HepG2 (cell line): ENCODE results near the gene DRAP1. TPM values are rescaled to one million over a fixed set of nuclear protein-coding genes. Genes with fewer than 3 reads are reported as not detected.

Experiments
- AGO2 ChIP-seq: fragments of 200-400 bp; formaldehyde crosslinking; optimal IDR thresholded peaks from 2 replicates; pipeline ENCODE3; 2017; ENCODE audit warnings: mild to moderate bottlenecking, low read depth, low read length, moderate library complexity
- ATF7-NPFF ChIP-seq: sonication (generic); formaldehyde crosslinking; IDR thresholded peaks from 2 replicates; pipeline ENCODE4 v1.8.1; 2023; ENCODE audit warnings: mild to moderate bottlenecking, low read depth, missing genetic modification reagents, moderate library complexity
- TCF12 ChIP-seq, 2 experiments: fragments of 450-650 bp in 1 of 2; sonication (generic) in 1 of 2; formaldehyde crosslinking in 1 of 2; IDR thresholded peaks; 2 replicates each; pipeline versions ENCODE4 v1.6.1 to v1.8.0; 2017 to 2022; ENCODE audit warnings: antibody characterized with exemption in 1 of 2, mild to moderate bottlenecking in 1 of 2, missing genetic modification reagents in 1 of 2, moderate library complexity in 1 of 2
- XRCC5 ChIP-seq: fragments of 200-400 bp; formaldehyde crosslinking; optimal IDR thresholded peaks from 2 replicates; pipeline ENCODE3; 2017; ENCODE audit warnings: mild to moderate bottlenecking, low read length
- ZNF3 ChIP-seq: IDR thresholded peaks from 2 replicates; pipeline ENCODE4 v1.7.0; 2017; ENCODE audit warnings: inconsistent platforms
- ZNF768 ChIP-seq: sonication (generic); formaldehyde crosslinking; IDR thresholded peaks from 2 replicates; pipeline ENCODE4 v1.4.0; 2020; ENCODE audit warnings: missing genetic modification reagents
- polyA plus RNA-seq, 8 experiments: library from polyadenylated mRNA; depleted of rRNA in 3 of 8; stranded (reverse) in 7 of 8; unstranded in 1 of 8; fragments of >200 nt; fragmentation: Illumina TruSeq in 4 of 8; extraction: Trizol in 4 of 8; gene quantifications; 2 replicates each; pipeline versions ENCODE4 v1.2.1 to v1.2.3, GENCODE V29; 2011 to 2016; ENCODE audit warnings: low read depth in 4 of 8, missing spikeins in 1 of 8, mixed read lengths in 1 of 8; ENCODE audit not compliant: insufficient read depth in 1 of 8
- total RNA-seq, 5 experiments: library from RNA; depleted of rRNA; stranded (reverse); fragments of >200 nt; fragmentation: Illumina TruSeq; extraction: Trizol; gene quantifications; 2 replicates each; pipeline ENCODE4 v1.2.3, GENCODE V29; 2016; ENCODE audit warnings: low read depth in 1 of 5
- TF ChIP-seq, protein P1 (sequence below): sonication (generic); formaldehyde crosslinking; IDR thresholded peaks from 2 replicates; pipeline ENCODE4 v1.5.1; 2020; ENCODE audit warnings: mild to moderate bottlenecking, missing genetic modification reagents, borderline replicate concordance
- TF ChIP-seq, protein P2 (sequence below): sonication (generic); formaldehyde crosslinking; IDR thresholded peaks from 2 replicates; pipeline ENCODE4 v1.4.0; 2020; ENCODE audit warnings: mild to moderate bottlenecking, missing genetic modification reagents
- TF ChIP-seq, protein P3 (sequence below): sonication (generic); formaldehyde crosslinking; IDR thresholded peaks from 2 replicates; pipeline ENCODE4 v1.4.0; 2020; ENCODE audit warnings: mild to moderate bottlenecking, missing genetic modification reagents

Gene DRAP1
- total and polyA plus RNA-seq, 2 of the 13 experiments (the other 11 are each of a cell fraction or from before 2014, with no cell fraction given) = 46.8 to 52.3 TPM

DNA sequence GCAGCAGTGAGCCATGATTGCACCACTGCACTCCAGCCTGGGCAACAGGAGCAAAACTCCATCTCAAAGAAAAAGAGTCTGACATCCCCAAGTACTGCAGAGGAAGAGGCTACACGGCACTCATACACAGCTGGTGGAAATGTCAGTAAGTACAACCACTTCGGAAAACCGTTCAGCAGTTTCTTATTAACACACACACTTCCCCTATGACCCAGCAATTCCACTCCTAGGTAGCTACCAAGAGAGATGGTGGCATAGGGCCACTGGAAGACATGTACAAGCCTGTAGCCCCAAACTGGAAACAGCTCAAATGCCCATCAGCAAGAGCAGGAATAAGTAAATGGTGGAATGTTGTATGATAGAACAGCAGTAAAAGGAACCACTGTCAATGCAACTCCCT, 3.3 kb downstream of the DRAP1 start (continued):
- TF ChIP-seq, protein P1, sequence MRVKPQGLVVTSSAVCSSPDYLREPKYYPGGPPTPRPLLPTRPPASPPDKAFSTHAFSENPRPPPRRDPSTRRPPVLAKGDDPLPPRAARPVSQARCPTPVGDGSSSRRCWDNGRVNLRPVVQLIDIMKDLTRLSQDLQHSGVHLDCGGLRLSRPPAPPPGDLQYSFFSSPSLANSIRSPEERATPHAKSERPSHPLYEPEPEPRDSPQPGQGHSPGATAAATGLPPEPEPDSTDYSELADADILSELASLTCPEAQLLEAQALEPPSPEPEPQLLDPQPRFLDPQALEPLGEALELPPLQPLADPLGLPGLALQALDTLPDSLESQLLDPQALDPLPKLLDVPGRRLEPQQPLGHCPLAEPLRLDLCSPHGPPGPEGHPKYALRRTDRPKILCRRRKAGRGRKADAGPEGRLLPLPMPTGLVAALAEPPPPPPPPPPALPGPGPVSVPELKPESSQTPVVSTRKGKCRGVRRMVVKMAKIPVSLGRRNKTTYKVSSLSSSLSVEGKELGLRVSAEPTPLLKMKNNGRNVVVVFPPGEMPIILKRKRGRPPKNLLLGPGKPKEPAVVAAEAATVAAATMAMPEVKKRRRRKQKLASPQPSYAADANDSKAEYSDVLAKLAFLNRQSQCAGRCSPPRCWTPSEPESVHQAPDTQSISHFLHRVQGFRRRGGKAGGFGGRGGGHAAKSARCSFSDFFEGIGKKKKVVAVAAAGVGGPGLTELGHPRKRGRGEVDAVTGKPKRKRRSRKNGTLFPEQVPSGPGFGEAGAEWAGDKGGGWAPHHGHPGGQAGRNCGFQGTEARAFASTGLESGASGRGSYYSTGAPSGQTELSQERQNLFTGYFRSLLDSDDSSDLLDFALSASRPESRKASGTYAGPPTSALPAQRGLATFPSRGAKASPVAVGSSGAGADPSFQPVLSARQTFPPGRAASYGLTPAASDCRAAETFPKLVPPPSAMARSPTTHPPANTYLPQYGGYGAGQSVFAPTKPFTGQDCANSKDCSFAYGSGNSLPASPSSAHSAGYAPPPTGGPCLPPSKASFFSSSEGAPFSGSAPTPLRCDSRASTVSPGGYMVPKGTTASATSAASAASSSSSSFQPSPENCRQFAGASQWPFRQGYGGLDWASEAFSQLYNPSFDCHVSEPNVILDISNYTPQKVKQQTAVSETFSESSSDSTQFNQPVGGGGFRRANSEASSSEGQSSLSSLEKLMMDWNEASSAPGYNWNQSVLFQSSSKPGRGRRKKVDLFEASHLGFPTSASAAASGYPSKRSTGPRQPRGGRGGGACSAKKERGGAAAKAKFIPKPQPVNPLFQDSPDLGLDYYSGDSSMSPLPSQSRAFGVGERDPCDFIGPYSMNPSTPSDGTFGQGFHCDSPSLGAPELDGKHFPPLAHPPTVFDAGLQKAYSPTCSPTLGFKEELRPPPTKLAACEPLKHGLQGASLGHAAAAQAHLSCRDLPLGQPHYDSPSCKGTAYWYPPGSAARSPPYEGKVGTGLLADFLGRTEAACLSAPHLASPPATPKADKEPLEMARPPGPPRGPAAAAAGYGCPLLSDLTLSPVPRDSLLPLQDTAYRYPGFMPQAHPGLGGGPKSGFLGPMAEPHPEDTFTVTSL (CRISPR knock-in tag) = no peak
- TF ChIP-seq ZNF3 (CRISPR knock-in tag) = no peak
- no peak for TF ChIP-seq TCF12 (IDR thresholded peaks at IDR 0.05)
- no peak for TF ChIP-seq TCF12 (CRISPR knock-in tag; IDR thresholded peaks at IDR 0.05)
- no peak for TF ChIP-seq XRCC5
- TF ChIP-seq ZNF768 (CRISPR knock-in tag) = no peak
- TF ChIP-seq, protein P2, sequence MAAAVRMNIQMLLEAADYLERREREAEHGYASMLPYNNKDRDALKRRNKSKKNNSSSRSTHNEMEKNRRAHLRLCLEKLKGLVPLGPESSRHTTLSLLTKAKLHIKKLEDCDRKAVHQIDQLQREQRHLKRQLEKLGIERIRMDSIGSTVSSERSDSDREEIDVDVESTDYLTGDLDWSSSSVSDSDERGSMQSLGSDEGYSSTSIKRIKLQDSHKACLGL (CRISPR knock-in tag) = no peak
- TF ChIP-seq ATF7-NPFF (CRISPR knock-in tag) = no peak
- TF ChIP-seq AGO2 = no peak
- TF ChIP-seq, protein P3, sequence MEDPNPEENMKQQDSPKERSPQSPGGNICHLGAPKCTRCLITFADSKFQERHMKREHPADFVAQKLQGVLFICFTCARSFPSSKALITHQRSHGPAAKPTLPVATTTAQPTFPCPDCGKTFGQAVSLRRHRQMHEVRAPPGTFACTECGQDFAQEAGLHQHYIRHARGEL (CRISPR knock-in tag) = no peak
- TF ChIP-seq, all 625 proteins: peak for 0
